22Rv1 (cell line): Measurements from ENCODE around the gene PITPNB.

Experiments used
- H3K27ac ChIP-seq: fragments of 450-650 bp; 2 replicates; pipeline ENCODE4 v1.5.1; 2017
- ZFX ChIP-seq: fragments of 450-650 bp; IDR thresholded peaks from 2 replicates; pipeline ENCODE4 v1.6.1; 2017; ENCODE audit warnings: antibody characterized with exemption, borderline replicate concordance
- TF ChIP-seq, protein P1 (sequence below): fragments of 450-650 bp; IDR thresholded peaks from 2 replicates; pipeline ENCODE4 v1.5.1; 2017; ENCODE audit warnings: mild to moderate bottlenecking

PITPNB gene

DNA sequence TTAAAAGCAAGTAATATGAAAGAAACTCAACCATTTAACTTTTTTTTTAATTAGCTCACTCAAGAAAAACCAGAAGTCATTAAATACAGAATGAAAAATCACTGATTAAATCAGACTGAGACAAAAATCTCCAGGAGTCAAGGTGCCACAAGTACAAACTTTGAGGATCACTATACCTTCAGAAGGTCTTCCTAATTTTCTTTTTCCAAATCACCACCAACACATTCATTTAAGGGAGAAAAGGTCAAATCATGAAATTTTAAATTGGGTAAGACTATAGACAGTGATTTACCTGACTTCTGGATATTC lies 32.3 kb downstream of the PITPNB start:
- H3K27ac ChIP-seq = no peak overlapping the region
- TF ChIP-seq, protein P1, sequence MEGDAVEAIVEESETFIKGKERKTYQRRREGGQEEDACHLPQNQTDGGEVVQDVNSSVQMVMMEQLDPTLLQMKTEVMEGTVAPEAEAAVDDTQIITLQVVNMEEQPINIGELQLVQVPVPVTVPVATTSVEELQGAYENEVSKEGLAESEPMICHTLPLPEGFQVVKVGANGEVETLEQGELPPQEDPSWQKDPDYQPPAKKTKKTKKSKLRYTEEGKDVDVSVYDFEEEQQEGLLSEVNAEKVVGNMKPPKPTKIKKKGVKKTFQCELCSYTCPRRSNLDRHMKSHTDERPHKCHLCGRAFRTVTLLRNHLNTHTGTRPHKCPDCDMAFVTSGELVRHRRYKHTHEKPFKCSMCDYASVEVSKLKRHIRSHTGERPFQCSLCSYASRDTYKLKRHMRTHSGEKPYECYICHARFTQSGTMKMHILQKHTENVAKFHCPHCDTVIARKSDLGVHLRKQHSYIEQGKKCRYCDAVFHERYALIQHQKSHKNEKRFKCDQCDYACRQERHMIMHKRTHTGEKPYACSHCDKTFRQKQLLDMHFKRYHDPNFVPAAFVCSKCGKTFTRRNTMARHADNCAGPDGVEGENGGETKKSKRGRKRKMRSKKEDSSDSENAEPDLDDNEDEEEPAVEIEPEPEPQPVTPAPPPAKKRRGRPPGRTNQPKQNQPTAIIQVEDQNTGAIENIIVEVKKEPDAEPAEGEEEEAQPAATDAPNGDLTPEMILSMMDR = peak; percentile 57
- no peak for TF ChIP-seq ZFX

DNA sequence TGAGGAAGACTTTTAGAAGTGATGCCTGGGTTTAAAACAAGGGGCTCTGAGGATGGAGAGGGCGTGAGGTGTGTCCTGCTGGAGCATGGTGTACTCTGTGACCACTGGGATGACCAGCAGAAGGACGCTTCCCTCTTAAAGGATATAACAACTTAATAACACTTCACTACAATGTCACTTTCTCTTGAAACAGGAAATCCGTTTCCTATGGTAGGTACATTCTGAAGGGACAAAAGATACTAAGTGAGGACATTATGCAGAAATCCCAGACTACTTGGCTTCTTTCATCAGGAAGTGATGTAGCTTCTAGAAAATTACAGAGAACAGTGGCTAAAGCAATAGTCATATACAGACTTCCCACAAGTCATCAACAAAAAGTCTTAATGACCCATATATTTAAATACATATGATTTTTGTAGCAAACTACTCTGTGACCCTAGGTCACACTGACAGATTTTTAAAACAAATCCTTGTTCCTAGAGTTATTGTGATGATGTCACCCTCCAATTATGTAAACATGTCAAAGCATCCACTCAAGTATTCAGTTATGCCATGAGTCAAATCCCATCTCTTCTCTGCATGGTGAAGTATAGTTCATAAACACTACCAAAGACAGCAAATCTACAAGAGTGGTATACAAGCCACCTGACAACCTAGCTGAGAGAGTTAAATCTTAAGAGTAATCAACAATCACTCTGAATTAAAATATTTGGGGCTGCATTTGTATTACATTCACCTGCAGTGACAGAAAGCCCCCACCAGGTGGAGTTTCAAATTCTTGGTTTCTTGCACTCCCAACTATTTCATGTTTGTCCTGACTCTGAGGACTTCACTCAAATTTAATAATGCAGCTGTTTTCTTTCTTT lies 32.8 kb downstream of the PITPNB start:
- TF ChIP-seq ZFX = no peak
- TF ChIP-seq, protein P1 = peak; percentile 87
- H3K27ac ChIP-seq = no peak overlapping the region

DNA sequence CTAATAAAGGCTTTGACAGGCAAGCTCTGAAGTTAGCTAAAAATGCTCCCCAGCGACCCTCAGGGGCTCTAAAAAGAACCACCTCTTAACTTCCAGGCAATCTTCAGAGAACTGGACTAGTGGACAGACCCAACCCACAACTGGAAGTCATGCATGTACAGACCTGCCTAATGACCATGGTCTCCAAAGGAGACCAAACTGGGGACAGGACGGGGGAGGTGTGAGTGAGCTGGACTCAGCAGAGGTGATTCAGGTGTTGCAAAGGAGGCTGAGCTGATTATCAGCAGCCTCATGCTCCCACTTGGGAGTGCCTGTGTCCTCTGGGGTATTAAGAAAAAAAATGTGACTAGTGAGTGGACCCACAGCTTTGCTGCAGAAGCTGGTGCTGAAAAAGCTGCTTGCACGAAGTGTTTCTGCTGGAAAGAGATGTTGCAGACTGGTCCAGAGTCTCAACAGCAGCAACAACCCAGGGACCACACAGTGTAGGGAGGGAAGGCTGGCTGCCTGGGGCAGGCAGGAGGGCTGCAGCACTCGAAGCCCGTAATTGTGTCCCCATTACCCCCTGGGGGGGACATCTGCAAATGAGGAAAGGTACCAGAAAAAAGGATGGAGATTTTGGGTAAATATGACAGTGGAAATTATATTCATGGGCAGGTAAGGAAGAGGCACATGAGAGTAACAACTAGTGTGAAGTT lies 35.3 kb downstream of the PITPNB start:
- H3K27ac ChIP-seq = no peak overlapping the region
- TF ChIP-seq, protein P1 = no peak
- no peak for TF ChIP-seq ZFX

DNA sequence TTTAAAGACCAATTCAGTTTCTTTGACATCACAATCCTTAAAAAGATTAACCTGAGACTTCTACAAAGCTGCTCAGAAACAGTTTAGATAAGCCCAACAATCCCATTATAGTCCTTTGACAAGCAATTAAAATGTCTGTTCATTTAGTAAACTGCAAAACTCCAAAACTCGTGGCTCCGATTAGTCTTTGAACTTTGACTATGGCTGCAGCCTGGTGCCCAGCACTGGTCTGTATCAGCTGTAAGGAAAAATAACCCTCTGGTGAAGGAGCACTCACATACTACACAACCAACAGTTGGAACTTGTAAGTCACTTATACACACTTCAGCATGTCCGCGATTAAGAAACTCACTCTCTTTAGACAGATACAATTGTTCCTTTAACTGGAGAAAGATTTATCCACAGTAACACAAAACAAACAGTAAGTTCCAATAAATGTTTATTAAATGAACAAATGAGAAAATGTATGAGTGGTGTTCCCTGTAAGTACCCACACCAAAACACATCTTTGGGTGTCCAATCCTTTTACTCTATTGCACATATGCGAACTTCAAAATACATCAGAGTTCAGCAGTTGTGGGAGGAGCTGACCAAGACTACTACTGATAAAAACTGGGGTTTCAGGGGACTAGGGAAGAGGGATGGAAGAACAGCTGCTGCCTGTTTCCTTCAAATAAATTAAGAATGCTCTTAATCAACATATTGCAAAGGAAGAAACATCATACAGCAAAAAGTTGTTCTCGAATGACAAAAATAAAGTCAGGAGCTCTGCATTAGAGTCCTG lies 36.4 kb downstream of the PITPNB start:
- no peak for TF ChIP-seq ZFX
- TF ChIP-seq, protein P1 = no peak
- H3K27ac ChIP-seq = no peak overlapping the region

DNA sequence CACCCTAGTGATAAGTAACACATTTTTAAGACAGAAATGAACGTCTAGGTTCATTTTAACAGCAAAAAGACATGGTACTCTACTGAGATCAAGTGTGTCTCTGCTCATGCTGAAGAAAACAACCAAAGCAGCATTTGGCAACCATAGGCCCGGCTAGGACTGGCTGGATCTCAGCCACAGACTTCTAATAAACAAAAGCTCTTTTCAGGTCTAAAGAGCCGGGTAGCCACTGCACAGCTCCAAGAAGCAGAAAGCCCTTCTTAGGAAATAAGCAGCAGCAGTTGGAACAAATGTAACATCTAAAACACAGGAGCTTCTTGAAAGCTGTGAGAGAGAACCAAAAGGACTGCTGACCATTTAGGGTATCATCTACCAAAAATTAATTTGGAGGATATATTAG lies 37.6 kb downstream of the PITPNB start:
- H3K27ac ChIP-seq = no peak overlapping the region
- no peak for TF ChIP-seq ZFX
- TF ChIP-seq, protein P1 = no peak

DNA sequence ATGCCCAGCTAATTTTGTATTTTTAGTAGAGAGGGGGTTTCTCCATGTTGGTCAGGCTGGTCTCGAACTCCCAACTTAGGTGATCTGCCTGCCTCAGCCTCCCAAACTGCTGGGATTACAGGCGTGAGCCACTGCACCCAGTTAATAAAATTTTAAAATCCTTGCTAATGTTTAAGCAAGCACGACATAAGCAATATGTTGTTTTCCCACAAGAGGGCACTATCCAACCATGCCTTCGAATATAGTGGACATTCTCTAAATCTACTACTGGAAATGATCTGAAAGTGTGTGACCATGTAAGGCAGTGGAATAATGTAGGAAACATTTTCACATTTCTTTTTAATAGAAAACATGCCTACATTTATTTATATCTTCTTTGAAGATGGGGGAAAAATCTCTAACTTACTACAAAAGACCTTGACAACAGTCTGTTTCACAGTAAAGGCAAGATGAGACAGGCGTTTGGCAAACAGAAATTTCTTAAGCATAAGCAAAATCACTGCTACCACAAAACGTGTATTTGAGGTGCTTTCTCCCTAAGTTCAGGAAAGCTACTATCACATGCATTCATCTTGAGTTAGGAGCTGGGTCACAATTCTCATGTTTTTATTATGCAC lies 38.2 kb downstream of the PITPNB start:
- TF ChIP-seq, protein P1 = peak; percentile 84
- TF ChIP-seq ZFX = no peak
- no peak overlapping the region for H3K27ac ChIP-seq
